ENCODE data around the gene FCRL1. TPM values are rescaled to one million over a fixed set of nuclear protein-coding genes. Genes with fewer than 3 reads are reported as not detected.

The FCRL1 gene
- total RNA-seq, 4 donors from 2014 or later, result 6.4 to 12.9 TPM; not detected in 2

GRCh38 chr1:157841708-157842107 lies 21.8 kb upstream of the FCRL1 start, which contains the start of gene CD5L:
Gene CD5L (minus strand): TSS chr1:157841808. CDS start chr1:157841701, 107 bp downstream.
- H3K36me3 ChIP-seq, result no peaks in the 10 kb centered on the region
- no peaks in the 10 kb centered on the region for H3K4me1 ChIP-seq
- TF ChIP-seq EP300 (IDR thresholded peaks at IDR 0.05; ENCODE audit: low read depth), result no peak
- TF ChIP-seq CTCF (IDR thresholded peaks at IDR 0.05), result no peak
- TF ChIP-seq POLR2A (IDR thresholded peaks at IDR 0.05), result no peak
- TF ChIP-seq POLR2AphosphoS5 (IDR thresholded peaks at IDR 0.05), result no peak
- in situ Hi-C loops (cut with MboI; ENCODE audit: low pct_ligation_motif_present in 1 of 4, low pct_unique_long_range_greater_than_20kb in 1 of 4, low sequenced_read_pairs in 3 of 4), result no loop called here
- 72 to 73% methylated on average over 3 of the region's 3 CpGs for WGBS, 2 donors (ENCODE audit: low coverage in 1 of 2)
- peaks cover 2% of the 10 kb centered on the region for H3K27me3 ChIP-seq
- no peak within 1 kb of the TSS for H3K27ac ChIP-seq
- intact Hi-C loops (cut with DNase I; ENCODE audit: low total_unique reads), result no loop called here
- H3K9me3 ChIP-seq, result no peaks in the 10 kb centered on the region
- DNase-seq, result no peak
- no peak within 1 kb of the TSS for H3K4me3 ChIP-seq

DNA sequence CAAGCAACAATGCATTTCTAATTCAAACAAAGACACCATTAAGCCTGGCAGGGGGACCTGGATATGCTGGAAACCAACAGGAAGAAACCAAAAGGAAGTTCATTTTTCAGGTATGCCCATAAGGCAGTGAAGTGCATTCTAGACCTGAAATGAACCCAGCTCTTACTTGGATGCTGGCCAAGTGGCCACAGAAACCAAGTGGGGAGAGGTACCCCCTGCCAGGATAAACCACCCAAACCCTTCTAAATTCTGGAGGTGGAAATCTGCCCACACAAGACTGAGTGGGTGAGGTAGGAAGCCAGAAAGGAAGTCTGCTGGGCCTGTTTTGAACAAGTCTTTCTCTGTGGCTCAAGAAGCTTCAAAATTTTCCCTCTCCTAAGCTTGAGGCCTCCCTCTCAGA lies 19.0 kb upstream of the FCRL1 start:
- intact Hi-C loops (cut with DNase I; ENCODE audit: low total_unique reads) (no loop called here), in situ Hi-C loops (cut with MboI; ENCODE audit: low pct_ligation_motif_present in 1 of 4, low pct_unique_long_range_greater_than_20kb in 1 of 4, low sequenced_read_pairs in 3 of 4) (no loop called here)

GRCh38 chr1:157834430-157834829 lies 14.5 kb upstream of the FCRL1 start:
- no peak for DNase-seq
- 84 to 90% methylated on average over 2 to 12 of the region's 12 CpGs for WGBS, 2 donors (ENCODE audit: low coverage in 1 of 2)
- no peaks in the 10 kb centered on the region for H3K4me1 ChIP-seq
- intact Hi-C loops (cut with DNase I; ENCODE audit: low total_unique reads) (no loop called here), in situ Hi-C loops (cut with MboI; ENCODE audit: low pct_ligation_motif_present in 1 of 4, low pct_unique_long_range_greater_than_20kb in 1 of 4, low sequenced_read_pairs in 3 of 4) (no loop called here)
- H3K27me3 ChIP-seq, result peaks cover 4% of the 10 kb centered on the region
- no peaks in the 10 kb centered on the region for H3K36me3 ChIP-seq
- no peak overlapping the region for H3K4me3 ChIP-seq
- no peak overlapping the region for H3K27ac ChIP-seq
- no peak for TF ChIP-seq POLR2A (IDR thresholded peaks at IDR 0.05)
- no peaks in the 10 kb centered on the region for H3K9me3 ChIP-seq

More for the DNA sequence above, 19.0 kb upstream of the FCRL1 start:
- Histone ChIP-seq H3K36me3 (no peaks in the 10 kb centered on the region), H3K27me3 (peaks cover 4% of the 10 kb centered on the region), H3K9me3 (no peaks in the 10 kb centered on the region), H3K27ac (no peak overlapping the region), H3K4me1 (no peaks in the 10 kb centered on the region), H3K4me3 (no peak overlapping the region)
- TF ChIP-seq CTCF (IDR thresholded peaks at IDR 0.05) (no peak), POLR2A (IDR thresholded peaks at IDR 0.05) (no peak), POLR2AphosphoS5 (IDR thresholded peaks at IDR 0.05) (no peak), EP300 (IDR thresholded peaks at IDR 0.05; ENCODE audit: low read depth) (no peak)
- no peak for DNase-seq

DNA sequence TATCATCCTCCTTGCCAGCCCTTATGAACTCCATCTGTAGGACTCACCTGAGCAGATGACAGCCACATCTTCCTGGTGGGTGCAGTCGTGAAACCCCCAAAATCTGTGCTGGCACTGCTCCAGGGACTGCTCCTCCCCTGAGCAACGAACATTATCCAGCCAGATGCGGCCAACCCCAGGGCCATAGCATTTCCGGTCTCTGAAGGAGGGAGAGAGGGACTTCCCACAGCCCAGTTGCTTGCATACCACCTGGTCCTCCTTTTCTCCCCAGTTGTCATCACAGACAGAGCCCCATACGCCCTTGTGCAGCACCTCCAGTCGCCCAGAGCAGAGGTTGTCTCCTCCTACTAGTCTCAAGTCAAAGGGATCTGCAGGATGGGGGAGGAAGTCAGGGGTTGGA lies 13.2 kb upstream of the FCRL1 start:
- H3K4me3 ChIP-seq, result no peak overlapping the region
- H3K27me3 ChIP-seq, result peaks cover 4% of the 10 kb centered on the region
- in situ Hi-C loops (cut with MboI; ENCODE audit: low pct_ligation_motif_present in 1 of 4, low pct_unique_long_range_greater_than_20kb in 1 of 4, low sequenced_read_pairs in 3 of 4) (no loop called here), intact Hi-C loops (cut with DNase I; ENCODE audit: low total_unique reads) (no loop called here)
- no peak overlapping the region for H3K27ac ChIP-seq
- no peaks in the 10 kb centered on the region for H3K9me3 ChIP-seq
- DNase-seq, result no peak
- H3K4me1 ChIP-seq, result no peaks in the 10 kb centered on the region
- H3K36me3 ChIP-seq, result no peaks in the 10 kb centered on the region
- no peak for TF ChIP-seq EP300 (IDR thresholded peaks at IDR 0.05; ENCODE audit: low read depth)
- TF ChIP-seq POLR2A (IDR thresholded peaks at IDR 0.05), result no peak
- TF ChIP-seq CTCF (IDR thresholded peaks at IDR 0.05), result no peak
- TF ChIP-seq POLR2AphosphoS5 (IDR thresholded peaks at IDR 0.05), result no peak
- WGBS, 2 donors (ENCODE audit: low coverage in 1 of 2), result 62 to 88% methylated on average over 3 to 6 of the region's 6 CpGs

DNA sequence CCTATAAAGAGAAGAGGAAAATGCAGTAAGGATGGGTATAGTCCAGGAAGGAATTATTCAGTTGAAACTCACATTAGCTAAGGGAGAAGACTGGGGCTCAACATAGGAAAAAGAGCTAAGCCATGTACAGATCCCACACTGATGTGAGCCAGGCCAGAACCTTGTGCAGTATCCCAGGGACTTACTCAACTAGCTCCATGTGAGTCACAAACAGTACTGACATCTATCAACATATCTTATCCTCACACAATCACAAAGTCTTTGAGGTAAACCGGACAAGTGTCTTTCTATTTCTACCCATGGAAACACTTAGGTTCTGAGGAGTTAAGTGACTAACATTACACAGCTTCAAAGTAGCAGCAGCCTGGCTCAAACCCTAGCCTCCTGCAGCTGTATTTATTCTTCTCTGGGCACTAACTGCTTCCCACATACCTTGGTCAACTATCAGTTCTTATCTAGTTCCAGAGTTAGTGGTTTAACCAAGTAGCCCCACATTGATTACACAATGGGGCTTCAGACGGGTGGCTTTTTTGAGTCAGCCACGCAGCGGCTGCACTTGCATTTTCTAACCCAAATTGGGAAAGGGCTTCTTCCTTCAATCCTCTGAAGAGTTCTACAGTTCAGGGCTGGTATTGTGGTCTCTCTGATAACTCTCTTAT lies 12.2 kb upstream of the FCRL1 start:
- intact Hi-C loops (cut with DNase I; ENCODE audit: low total_unique reads) (no loop called here), in situ Hi-C loops (cut with MboI; ENCODE audit: low pct_ligation_motif_present in 1 of 4, low pct_unique_long_range_greater_than_20kb in 1 of 4, low sequenced_read_pairs in 3 of 4) (no loop called here)

More for the DNA sequence above, 12.2 kb upstream of the FCRL1 start:
- Histone ChIP-seq H3K36me3 (no peaks in the 10 kb centered on the region), H3K9me3 (no peaks in the 10 kb centered on the region), H3K4me3 (no peak overlapping the region), H3K4me1 (no peaks in the 10 kb centered on the region), H3K27me3 (peaks cover 4% of the 10 kb centered on the region), H3K27ac (no peak overlapping the region)
- DNase-seq, result no peak
- WGBS, 2 donors (ENCODE audit: low coverage in 1 of 2), result 61 to 80% methylated on average over 3 to 4 of the region's 4 CpGs
- TF ChIP-seq EP300 (IDR thresholded peaks at IDR 0.05; ENCODE audit: low read depth), result no peak
- TF ChIP-seq POLR2A (IDR thresholded peaks at IDR 0.05), result no peak
- TF ChIP-seq CTCF (IDR thresholded peaks at IDR 0.05), result no peak
- no peak for TF ChIP-seq POLR2AphosphoS5 (IDR thresholded peaks at IDR 0.05)
